GM18502 (cell line): Measurements from ENCODE around the gene STK4.
A peak's percentile ranks its signal among the peaks of the same experiment; 100 is the strongest.

Source experiments
- ATAC-seq: cut with Tn5 transposase; IDR thresholded peaks from one replicate; pipeline ENCODE4 v1.9.1; 2021; ENCODE audit warnings: mild to moderate bottlenecking; ENCODE audit not compliant: unreplicated experiment, poor library complexity

Gene STK4

GRCh38 chr20:44966030-44966961 lies at the start of gene STK4:
Gene STK4 (plus strand): TSS chr20:44966512. CDS start chr20:44966569, 57 bp downstream.
- ATAC-seq = peak; percentile 71

- ATAC-seq = no peak
These were observed 49.7 kb upstream of the STK4 start for GRCh38 chr20:44916586-44916985.

- no peak for ATAC-seq
These were observed 48.9 kb upstream of the STK4 start for GRCh38 chr20:44917399-44917798.

GRCh38 chr20:44918342-44918741 lies 48.0 kb upstream of the STK4 start:
- no peak for ATAC-seq

- ATAC-seq = no peak
These were observed 47.6 kb upstream of the STK4 start for GRCh38 chr20:44918761-44919160.

- no peak for ATAC-seq
These were observed 44.9 kb upstream of the STK4 start for GRCh38 chr20:44921447-44921846.

- no peak for ATAC-seq
These were observed 41.8 kb upstream of the STK4 start for GRCh38 chr20:44924541-44924940.

GRCh38 chr20:44928595-44928994 lies 37.7 kb upstream of the STK4 start:
- no peak for ATAC-seq

GRCh38 chr20:44930517-44931168 lies 35.7 kb upstream of the STK4 start:
- no peak for ATAC-seq

- no peak for ATAC-seq
These were observed 34.4 kb upstream of the STK4 start for GRCh38 chr20:44931911-44932310.

GRCh38 chr20:44932916-44933315 lies 33.4 kb upstream of the STK4 start:
- ATAC-seq = no peak

GRCh38 chr20:44936510-44936909 lies 29.8 kb upstream of the STK4 start:
- ATAC-seq = no peak

GRCh38 chr20:44938637-44939036 lies 27.7 kb upstream of the STK4 start:
- ATAC-seq = no peak

GRCh38 chr20:44941120-44941691 lies 25.1 kb upstream of the STK4 start:
- ATAC-seq = no peak

- ATAC-seq = no peak
These were observed 23.9 kb upstream of the STK4 start for GRCh38 chr20:44942264-44942973.

GRCh38 chr20:44943828-44944227 lies 22.5 kb upstream of the STK4 start:
- no peak for ATAC-seq

GRCh38 chr20:44945261-44945660 lies 21.1 kb upstream of the STK4 start:
- ATAC-seq = no peak

GRCh38 chr20:44946271-44946852 lies 19.9 kb upstream of the STK4 start:
- ATAC-seq = no peak

- no peak for ATAC-seq
These were observed 18.2 kb upstream of the STK4 start for GRCh38 chr20:44948107-44948506.

- no peak for ATAC-seq
These were observed 17.8 kb upstream of the STK4 start for GRCh38 chr20:44948513-44948912.
